ENCODE measurements around the gene PRPF8.
"Not testable (repeated sequence)": the region's sequence is repeated elsewhere in the genome, so short reads cannot be mapped to it uniquely, and the experiment has no call there.

PRPF8 gene

GRCh38 chr17:1688405-1688804 is 3.7 kb upstream of the PRPF8 start:
- DNase-seq = not testable (repeated sequence)

- DNase-seq = no peak
Measured at GRCh38 chr17:1686086-1686485, 1.4 kb upstream of the PRPF8 start.

GRCh38 chr17:1683459-1683858 is 1.2 kb downstream of the PRPF8 start:
- DNase-seq = no peak

- DNase-seq = no peak
Measured at GRCh38 chr17:1676401-1676800, 8.3 kb downstream of the PRPF8 start.

- DNase-seq = peak; percentile 14
Measured at GRCh38 chr17:1673041-1673785, 11.5 kb downstream of the PRPF8 start.

- DNase-seq = not testable (repeated sequence)
Measured at GRCh38 chr17:1663934-1664333, 20.7 kb downstream of the PRPF8 start.

- DNase-seq = no peak
Measured at GRCh38 chr17:1661045-1661444, 23.6 kb downstream of the PRPF8 start.

- no peak for DNase-seq
Measured at GRCh38 chr17:1658100-1658499, 26.6 kb downstream of the PRPF8 start.

- DNase-seq = no peak
Measured at GRCh38 chr17:1653735-1654134, 30.9 kb downstream of the PRPF8 start.

GRCh38 chr17:1652794-1653193 is 31.9 kb downstream of the PRPF8 start:
- DNase-seq = not testable (repeated sequence)

GRCh38 chr17:1651559-1651844 is 33.2 kb downstream of the PRPF8 start:
- no peak for DNase-seq

GRCh38 chr17:1650731-1651558 is 33.7 kb downstream of the PRPF8 start:
- DNase-seq = no peak

- no peak for DNase-seq
Measured at GRCh38 chr17:1649844-1650501, 34.7 kb downstream of the PRPF8 start, which contains the start of gene RILP. Gene RILP, minus strand, starts transcription at chr17:1649866. Its CDS starts 62 bp downstream, at chr17:1649804.

GRCh38 chr17:1648963-1649843 is 35.5 kb downstream of the PRPF8 start:
- DNase-seq = peak; percentile 94

- DNase-seq = no peak
Measured at GRCh38 chr17:1648173-1648962, 36.3 kb downstream of the PRPF8 start.

- no peak for DNase-seq
Measured at GRCh38 chr17:1647802-1648171, 36.9 kb downstream of the PRPF8 start.

- no peak for DNase-seq
Measured at GRCh38 chr17:1646199-1646875, 38.3 kb downstream of the PRPF8 start.

GRCh38 chr17:1645207-1646171 is 39.2 kb downstream of the PRPF8 start, which contains the start of gene SCARF1:
Gene SCARF1, minus strand, starts transcription at chr17:1645732. Its CDS starts 35 bp downstream, at chr17:1645697.
- DNase-seq = no peak

GRCh38 chr17:1644493-1645206 is 40.0 kb downstream of the PRPF8 start:
- no peak for DNase-seq
